HCT116 (cell line): ENCODE results near the gene F2RL3. TPM values are rescaled to one million over a fixed set of nuclear protein-coding genes. Genes with fewer than 3 reads are reported as not detected.

ENCODE experiments used
- ATAC-seq: fragments of 200-7000 bp; cut with Tn5 transposase; 2 replicates; pipeline ENCODE4 v1.9.1; 2020; ENCODE audit warnings: mild to moderate bottlenecking, moderate library complexity
- BruUV-seq: library from RNA; stranded (reverse); fragments of 400-500 nt; replicated peaks from 2 replicates; lab custom pipeline; 2021; lab: Mats Ljungman, UMichigan
- CTCF ChIA-PET: fragments of 300-600 bp; sonication (Branson Sonifier 250); formaldehyde crosslinking; loops from one replicate; lab custom pipeline; 2021; ENCODE audit warnings: antibody characterized with exemption; lab: Charles Lee
- POLR2A ChIA-PET: fragments of 300-600, 350-600 bp; sonication (Branson Sonifier 250); formaldehyde crosslinking; loops from one replicate; lab custom pipeline; 2021; ENCODE audit warnings: antibody characterized with exemption; lab: Charles Lee
- RAD21 ChIA-PET, 2 experiments: fragments of 300-600 bp; sonication (Branson Sonifier 250); formaldehyde crosslinking; loops; one replicate each; lab custom pipeline; 2023; ENCODE audit warnings: low total read pairs in 2 of 2; ENCODE audit not compliant: uncharacterized antibody in 2 of 2, unreplicated experiment in 2 of 2, low non-redundant PET in 1 of 2; lab: Charles Lee
- DNase-seq: peaks from one replicate; pipeline ENCODE4 v3.0.0-alpha.2; 2010; ENCODE audit warnings: low read depth, low spot score
- H2AFZ ChIP-seq: fragments of 200-600 bp; shearing (Covaris generic), sonication (generic); 2 replicates; pipeline ENCODE4 v1.6.1; 2017; ENCODE audit warnings: low read depth, mixed run types, mixed read lengths, antibody characterized with exemption, low read length; ENCODE audit not compliant: poor library complexity, severe bottlenecking
- H3K27ac ChIP-seq: 2 replicates; pipeline ENCODE4 v1.5.1; 2012; ENCODE audit warnings: low read depth, low read length
- H3K27me3 ChIP-seq: fragments of 200-600 bp; sonication (generic); 2 replicates; pipeline ENCODE4 v1.6.1; 2016; ENCODE audit warnings: mixed run types, low read length, mixed read lengths; ENCODE audit not compliant: insufficient read depth
- H3K36me3 ChIP-seq, 2 experiments: fragments of 200-500 bp in 1 of 2; fragments of 200-600 bp in 1 of 2; sonication (Bioruptor generic) in 1 of 2; sonication (generic) in 1 of 2; 2 replicates each; pipeline versions ENCODE4 v1.5.1 to v1.6.1; 2014 to 2016; ENCODE audit warnings: low read length in 2 of 2, inconsistent platforms in 1 of 2, mixed read lengths in 1 of 2, mixed run types in 1 of 2; ENCODE audit not compliant: insufficient read depth in 2 of 2, control insufficient read depth in 1 of 2
- H3K4me1 ChIP-seq, 2 experiments: fragments of 200-600 bp in 1 of 2; sonication (generic) in 1 of 2; 2 replicates each; pipeline versions ENCODE4 v1.5.1 to v1.6.1; 2012 to 2017; ENCODE audit warnings: low read length in 2 of 2, inconsistent platforms in 1 of 2, mild to moderate bottlenecking in 1 of 2, mixed read lengths in 1 of 2, mixed run types in 1 of 2, moderate library complexity in 1 of 2; ENCODE audit not compliant: insufficient read depth in 2 of 2, control insufficient read depth in 1 of 2
- H3K4me2 ChIP-seq: fragments of 200-600 bp; sonication (generic); 2 replicates; pipeline ENCODE4 v1.6.1; 2017; ENCODE audit warnings: mixed run types, low read length, mixed read lengths
- H3K4me3 ChIP-seq, 2 experiments: fragments of 200-600 bp in 1 of 2; sonication (generic) in 1 of 2; replicated peaks in 1 of 2; 2 replicates each; pipeline ENCODE4 v1.5.1; 2011 to 2016; ENCODE audit warnings: low read length in 2 of 2, control low read depth in 1 of 2, low read depth in 1 of 2, mild to moderate bottlenecking in 1 of 2, mixed read lengths in 1 of 2, mixed run types in 1 of 2
- H3K79me2 ChIP-seq: fragments of 200-600 bp; sonication (generic); 2 replicates; pipeline ENCODE4 v1.6.1; 2017; ENCODE audit warnings: mild to moderate bottlenecking, mixed run types, low read length, moderate library complexity, mixed read lengths; ENCODE audit not compliant: insufficient read depth
- H3K9ac ChIP-seq: fragments of 200-600 bp; sonication (generic); 2 replicates; pipeline ENCODE4 v1.6.1; 2016; ENCODE audit warnings: low read length, mixed read lengths
- H3K9me2 ChIP-seq: fragments of 200-600 bp; sonication (generic), shearing (Covaris generic); 2 replicates; pipeline ENCODE4 v1.6.1; 2017; ENCODE audit warnings: mixed run types, mild to moderate bottlenecking, moderate library complexity; ENCODE audit not compliant: insufficient read depth
- H3K9me3 ChIP-seq, 2 experiments: fragments of 200-500 bp in 1 of 2; fragments of 200-600 bp in 1 of 2; sonication (Bioruptor generic) in 1 of 2; sonication (generic) in 1 of 2; 2 replicates each; pipeline ENCODE4 v1.6.1; 2014 to 2017; ENCODE audit warnings: low read length in 2 of 2, mixed read lengths in 2 of 2, inconsistent platforms in 1 of 2, low read depth in 1 of 2, mild to moderate bottlenecking in 1 of 2, mixed run types in 1 of 2, moderate library complexity in 1 of 2; ENCODE audit not compliant: control insufficient read depth in 1 of 2, insufficient read depth in 1 of 2
- H4K20me1 ChIP-seq: fragments of 200-600 bp; sonication (generic), shearing (Covaris generic); 2 replicates; pipeline ENCODE4 v1.6.1; 2017; ENCODE audit warnings: mixed run types, mild to moderate bottlenecking, moderate library complexity; ENCODE audit not compliant: insufficient read depth
- REST ChIP-seq: IDR thresholded peaks from 2 replicates; pipeline ENCODE4 v1.6.1; 2012; ENCODE audit warnings: low read depth
- TCF7L2 ChIP-seq: IDR thresholded peaks from 2 replicates; pipeline ENCODE4 v1.7.0; 2011; ENCODE audit warnings: borderline replicate concordance, inconsistent platforms; ENCODE audit not compliant: insufficient read depth, insufficient read length; ENCODE audit errors: extremely low read depth
- ZBTB33 ChIP-seq: IDR thresholded peaks from 2 replicates; pipeline ENCODE4 v1.6.1; 2011; ENCODE audit warnings: mild to moderate bottlenecking, low read length, moderate library complexity; ENCODE audit not compliant: insufficient replicate concordance; ENCODE audit errors: extremely low read depth
- intact Hi-C: fragments of 100-400 bp; cut with micrococcal nuclease; formaldehyde crosslinking; loops from 2 replicates; pipeline ENCODE4 v1.10.0; 2022
- total RNA-seq: library from RNA; stranded (reverse); gene quantifications from one replicate; pipeline ENCODE4 v1.2.1, GENCODE V29; 2021; ENCODE audit not compliant: unreplicated experiment

Gene F2RL3
- total RNA-seq, 1 experiment from 2014 or later: 0.10 TPM

- POLR2A ChIA-PET: no interaction called here
Observed at GRCh38 chr19:16928351-16928750, 39.6 kb downstream of the F2RL3 start.

More at GRCh38 chr19:16928351-16928750, 39.6 kb downstream of the F2RL3 start:
- no peaks in the 10 kb centered on the region for H3K79me2 ChIP-seq
- CTCF ChIA-PET: no interaction called here
- H3K9ac ChIP-seq: no peak overlapping the region
- no peak overlapping the region for H3K4me3 ChIP-seq
- TF ChIP-seq REST (no peak), TCF7L2 (no peak), ZBTB33 (no peak)
- H4K20me1 ChIP-seq: no peaks in the 10 kb centered on the region
- RAD21 ChIA-PET: no interaction called here
- H2AFZ ChIP-seq: no peak overlapping the region
- no peaks in the 10 kb centered on the region for H3K36me3 ChIP-seq
- H3K27me3 ChIP-seq: no peaks in the 10 kb centered on the region
- ATAC-seq: no peak
- H3K9me3 ChIP-seq: peaks cover 5 to 6% of the 10 kb centered on the region in 2 experiments; a peak in 3 of 4 replicates
- intact Hi-C loops: no loop called here
- H3K9me2 ChIP-seq: no peaks in the 10 kb centered on the region
- H3K27ac ChIP-seq: no peak overlapping the region
- no peak for DNase-seq
- no peaks in the 10 kb centered on the region for H3K4me1 ChIP-seq
- no TSS peak for BruUV-seq
- H3K4me2 ChIP-seq: no peak overlapping the region
